ENCODE data around the gene MACF1.

DNA sequence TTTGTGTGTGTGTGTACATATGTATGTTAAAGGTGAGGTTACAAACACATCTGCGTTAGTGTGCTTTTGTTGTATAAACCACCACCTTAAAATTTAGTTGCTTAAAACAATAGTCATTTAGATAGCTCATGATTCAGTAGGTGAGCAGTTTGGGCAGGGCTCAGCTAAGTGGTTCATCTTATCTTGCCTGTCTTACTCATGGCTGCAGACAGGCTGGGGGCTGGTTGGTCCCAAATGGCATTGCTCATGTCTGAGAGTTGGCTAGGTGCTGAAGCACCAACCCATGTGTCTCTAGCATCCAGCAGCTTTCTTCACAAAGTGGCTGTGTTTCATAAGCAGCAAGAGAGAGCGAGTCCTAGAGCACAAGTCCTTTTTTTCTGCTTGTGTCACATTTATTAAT is 91.4 kb downstream of the MACF1 start:
- TF ChIP-seq POLR2A (IDR thresholded peaks at IDR 0.05) (no peak), POLR2AphosphoS5 (IDR thresholded peaks at IDR 0.05) (no peak)
- TF ChIP-seq, protein P1, sequence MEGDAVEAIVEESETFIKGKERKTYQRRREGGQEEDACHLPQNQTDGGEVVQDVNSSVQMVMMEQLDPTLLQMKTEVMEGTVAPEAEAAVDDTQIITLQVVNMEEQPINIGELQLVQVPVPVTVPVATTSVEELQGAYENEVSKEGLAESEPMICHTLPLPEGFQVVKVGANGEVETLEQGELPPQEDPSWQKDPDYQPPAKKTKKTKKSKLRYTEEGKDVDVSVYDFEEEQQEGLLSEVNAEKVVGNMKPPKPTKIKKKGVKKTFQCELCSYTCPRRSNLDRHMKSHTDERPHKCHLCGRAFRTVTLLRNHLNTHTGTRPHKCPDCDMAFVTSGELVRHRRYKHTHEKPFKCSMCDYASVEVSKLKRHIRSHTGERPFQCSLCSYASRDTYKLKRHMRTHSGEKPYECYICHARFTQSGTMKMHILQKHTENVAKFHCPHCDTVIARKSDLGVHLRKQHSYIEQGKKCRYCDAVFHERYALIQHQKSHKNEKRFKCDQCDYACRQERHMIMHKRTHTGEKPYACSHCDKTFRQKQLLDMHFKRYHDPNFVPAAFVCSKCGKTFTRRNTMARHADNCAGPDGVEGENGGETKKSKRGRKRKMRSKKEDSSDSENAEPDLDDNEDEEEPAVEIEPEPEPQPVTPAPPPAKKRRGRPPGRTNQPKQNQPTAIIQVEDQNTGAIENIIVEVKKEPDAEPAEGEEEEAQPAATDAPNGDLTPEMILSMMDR (IDR thresholded peaks at IDR 0.05) = no peak

All from prostate gland (tissue), 2 donors.